ENCODE results near the gene DPP9.
"Not testable (repeated sequence)": the region's sequence is repeated elsewhere in the genome, so short reads cannot be mapped to it uniquely, and the experiment has no call there.

DPP9 gene

GRCh38 chr19:4693471-4694121 lies 30.0 kb downstream of the DPP9 start:
- no peaks in the 10 kb centered on the region for H3K9me3 ChIP-seq (ENCODE audit: control insufficient read depth, insufficient read depth, low read length)
- peaks cover 14% of the 10 kb centered on the region; the same call in 1 of the 2 replicates for H3K36me3 ChIP-seq (ENCODE audit: insufficient read depth, low read length)
- no peak overlapping the region for H3K9ac ChIP-seq (ENCODE audit: low read depth, low read length)
- no peaks in the 10 kb centered on the region for H3K4me1 ChIP-seq (ENCODE audit: insufficient read depth, low read length)

GRCh38 chr19:4693078-4693350 lies 30.6 kb downstream of the DPP9 start:
- Histone ChIP-seq H3K9me3 (ENCODE audit: control insufficient read depth, insufficient read depth, low read length) (no peaks in the 10 kb centered on the region), H3K36me3 (ENCODE audit: insufficient read depth, low read length) (peaks cover 14% of the 10 kb centered on the region; the same call in 1 of the 2 replicates), H3K9ac (ENCODE audit: low read depth, low read length) (no peak overlapping the region), H3K4me1 (ENCODE audit: insufficient read depth, low read length) (no peaks in the 10 kb centered on the region)

GRCh38 chr19:4692251-4693077 lies 31.2 kb downstream of the DPP9 start:
- Histone ChIP-seq H3K9me3 (ENCODE audit: control insufficient read depth, insufficient read depth, low read length) (no peaks in the 10 kb centered on the region), H3K9ac (ENCODE audit: low read depth, low read length) (no peak overlapping the region), H3K4me1 (ENCODE audit: insufficient read depth, low read length) (no peaks in the 10 kb centered on the region), H3K36me3 (ENCODE audit: insufficient read depth, low read length) (peaks cover 10% of the 10 kb centered on the region; the same call in 1 of the 2 replicates)

- Histone ChIP-seq H3K4me1 (ENCODE audit: insufficient read depth, low read length) (no peaks in the 10 kb centered on the region), H3K36me3 (ENCODE audit: insufficient read depth, low read length) (peaks cover 6% of the 10 kb centered on the region), H3K9me3 (ENCODE audit: control insufficient read depth, insufficient read depth, low read length) (no peaks in the 10 kb centered on the region), H3K9ac (ENCODE audit: low read depth, low read length) (no peak overlapping the region)
Observed at GRCh38 chr19:4691373-4691772, 32.3 kb downstream of the DPP9 start.

- peaks cover 6% of the 10 kb centered on the region for H3K36me3 ChIP-seq (ENCODE audit: insufficient read depth, low read length)
Observed at GRCh38 chr19:4690361-4690760, 33.3 kb downstream of the DPP9 start.

GRCh38 chr19:4689403-4689802 lies 34.2 kb downstream of the DPP9 start:
- no peak overlapping the region for H3K9ac ChIP-seq (ENCODE audit: low read depth, low read length)
- no peaks in the 10 kb centered on the region for H3K9me3 ChIP-seq (ENCODE audit: control insufficient read depth, insufficient read depth, low read length)
- H3K4me1 ChIP-seq (ENCODE audit: insufficient read depth, low read length) = no peaks in the 10 kb centered on the region
- H3K36me3 ChIP-seq (ENCODE audit: insufficient read depth, low read length) = peaks cover 6% of the 10 kb centered on the region

More at GRCh38 chr19:4690361-4690760, 33.3 kb downstream of the DPP9 start:
- no peaks in the 10 kb centered on the region for H3K4me1 ChIP-seq (ENCODE audit: insufficient read depth, low read length)
- H3K9ac ChIP-seq (ENCODE audit: low read depth, low read length) = no peak overlapping the region
- H3K9me3 ChIP-seq (ENCODE audit: control insufficient read depth, insufficient read depth, low read length) = no peaks in the 10 kb centered on the region

GRCh38 chr19:4688587-4688986 lies 35.1 kb downstream of the DPP9 start:
- H3K9me3 ChIP-seq (ENCODE audit: control insufficient read depth, insufficient read depth, low read length) = no peaks in the 10 kb centered on the region

GRCh38 chr19:4687396-4687795 lies 36.2 kb downstream of the DPP9 start:
- H3K36me3 ChIP-seq (ENCODE audit: insufficient read depth, low read length) = peaks cover 3% of the 10 kb centered on the region
- H3K9me3 ChIP-seq (ENCODE audit: control insufficient read depth, insufficient read depth, low read length) = no peaks in the 10 kb centered on the region

More at GRCh38 chr19:4688587-4688986, 35.1 kb downstream of the DPP9 start:
- Histone ChIP-seq H3K36me3 (ENCODE audit: insufficient read depth, low read length) (peaks cover 3% of the 10 kb centered on the region), H3K9ac (ENCODE audit: low read depth, low read length) (no peak overlapping the region), H3K4me1 (ENCODE audit: insufficient read depth, low read length) (no peaks in the 10 kb centered on the region)

GRCh38 chr19:4686700-4687099 lies 36.9 kb downstream of the DPP9 start:
- peaks cover 3% of the 10 kb centered on the region for H3K36me3 ChIP-seq (ENCODE audit: insufficient read depth, low read length)
- H3K9me3 ChIP-seq (ENCODE audit: control insufficient read depth, insufficient read depth, low read length) = no peaks in the 10 kb centered on the region
- no peak overlapping the region for H3K9ac ChIP-seq (ENCODE audit: low read depth, low read length)
- H3K4me1 ChIP-seq (ENCODE audit: insufficient read depth, low read length) = no peaks in the 10 kb centered on the region

More at GRCh38 chr19:4687396-4687795, 36.2 kb downstream of the DPP9 start:
- no peaks in the 10 kb centered on the region for H3K4me1 ChIP-seq (ENCODE audit: insufficient read depth, low read length)
- no peak overlapping the region for H3K9ac ChIP-seq (ENCODE audit: low read depth, low read length)

- Histone ChIP-seq H3K9ac (ENCODE audit: low read depth, low read length) (no peak overlapping the region), H3K4me1 (ENCODE audit: insufficient read depth, low read length) (no peaks in the 10 kb centered on the region), H3K36me3 (ENCODE audit: insufficient read depth, low read length) (no peaks in the 10 kb centered on the region; the same call in none of the 2 replicates), H3K9me3 (ENCODE audit: control insufficient read depth, insufficient read depth, low read length) (no peaks in the 10 kb centered on the region)
Observed at GRCh38 chr19:4684312-4685095, 39.1 kb downstream of the DPP9 start.

- no peaks in the 10 kb centered on the region; the same call in 1 of the 2 replicates for H3K36me3 ChIP-seq (ENCODE audit: insufficient read depth, low read length)
- no peak overlapping the region for H3K9ac ChIP-seq (ENCODE audit: low read depth, low read length)
- H3K4me1 ChIP-seq (ENCODE audit: insufficient read depth, low read length) = peaks cover 4% of the 10 kb centered on the region; the same call in 1 of the 2 replicates
- no peaks in the 10 kb centered on the region for H3K9me3 ChIP-seq (ENCODE audit: control insufficient read depth, insufficient read depth, low read length)
Observed at GRCh38 chr19:4682417-4683200, 41.0 kb downstream of the DPP9 start.

- not testable (repeated sequence) for H3K4me1 ChIP-seq (ENCODE audit: insufficient read depth, low read length); H3K9ac ChIP-seq (ENCODE audit: low read depth, low read length); H3K36me3 ChIP-seq (ENCODE audit: insufficient read depth, low read length); H3K9me3 ChIP-seq (ENCODE audit: control insufficient read depth, insufficient read depth, low read length)
Observed at GRCh38 chr19:4680021-4680420, 43.6 kb downstream of the DPP9 start.

- Histone ChIP-seq H3K9ac (ENCODE audit: low read depth, low read length) (peak overlapping the region; percentile 53; the same call in 1 of the 2 replicates), H3K4me1 (ENCODE audit: insufficient read depth, low read length) (peaks cover 8% of the 10 kb centered on the region; the same call in 1 of the 2 replicates), H3K36me3 (ENCODE audit: insufficient read depth, low read length) (no peaks in the 10 kb centered on the region; the same call in 1 of the 2 replicates)
Observed at GRCh38 chr19:4678881-4679790, 44.5 kb downstream of the DPP9 start.

More at GRCh38 chr19:4678881-4679790, 44.5 kb downstream of the DPP9 start:
- no peaks in the 10 kb centered on the region for H3K9me3 ChIP-seq (ENCODE audit: control insufficient read depth, insufficient read depth, low read length)
